22Rv1 (cell line): Measurements from ENCODE around the gene MGAT3.
A peak's percentile ranks its signal among the peaks of the same experiment; 100 is the strongest.

Source experiments
- H3K27ac ChIP-seq: fragments of 450-650 bp; 2 replicates; pipeline ENCODE4 v1.5.1; 2017
- CTCF ChIP-seq: fragments of 450-650 bp; IDR thresholded peaks from 2 replicates; pipeline ENCODE4 v1.5.1; 2017; ENCODE audit warnings: mild to moderate bottlenecking
- ZFX ChIP-seq: fragments of 450-650 bp; IDR thresholded peaks from 2 replicates; pipeline ENCODE4 v1.6.1; 2017; ENCODE audit warnings: antibody characterized with exemption, borderline replicate concordance

MGAT3 gene

GRCh38 chr22:39525658-39525975, 68.8 kb downstream of the MGAT3 start:
- TF ChIP-seq CTCF, result no peak
- no peak for TF ChIP-seq ZFX

GRCh38 chr22:39526736-39527171, 69.9 kb downstream of the MGAT3 start:
- TF ChIP-seq ZFX, result no peak
- TF ChIP-seq CTCF, result no peak
- peak overlapping the region; percentile 99 for H3K27ac ChIP-seq

More at GRCh38 chr22:39525658-39525975, 68.8 kb downstream of the MGAT3 start:
- H3K27ac ChIP-seq, result peak overlapping the region; percentile 99

GRCh38 chr22:39527481-39527961, 70.7 kb downstream of the MGAT3 start:
- TF ChIP-seq ZFX (no peak), CTCF (no peak)
- peak overlapping the region; percentile 99 for H3K27ac ChIP-seq

- TF ChIP-seq CTCF, result no peak
- no peak for TF ChIP-seq ZFX
- peak overlapping the region; percentile 99 for H3K27ac ChIP-seq
These were observed 71.4 kb downstream of the MGAT3 start for GRCh38 chr22:39528080-39528661.

- no peak for TF ChIP-seq ZFX
- TF ChIP-seq CTCF, result peak; percentile 97
- H3K27ac ChIP-seq, result peak overlapping the region; percentile 99
These were observed 72.1 kb downstream of the MGAT3 start for GRCh38 chr22:39528681-39529486.

- peak; percentile 65 for TF ChIP-seq CTCF
- TF ChIP-seq ZFX, result no peak
- peak overlapping the region; percentile 99 for H3K27ac ChIP-seq
These were observed 72.7 kb downstream of the MGAT3 start for GRCh38 chr22:39529487-39529851.

- H3K27ac ChIP-seq, result peak overlapping the region; percentile 99; the same call in 1 of the 2 replicates
- TF ChIP-seq ZFX, result no peak
- no peak for TF ChIP-seq CTCF
These were observed 73.3 kb downstream of the MGAT3 start for GRCh38 chr22:39530116-39530515.
